H4 (cell line): Measurements from ENCODE around the gene ISLR. TPM values are rescaled to one million over a fixed set of nuclear protein-coding genes. Genes with fewer than 3 reads are reported as not detected.
A peak's percentile ranks its signal among the peaks of the same experiment; 100 is the strongest.
"Not testable (repeated sequence)": the region's sequence is repeated elsewhere in the genome, so short reads cannot be mapped to it uniquely, and the experiment has no call there.

ENCODE experiments used
- DNase-seq: peaks from one replicate; pipeline ENCODE4 v3.0.0-alpha.2; 2015; ENCODE audit warnings: low spot score
- total RNA-seq: library from RNA; depleted of rRNA; stranded (reverse); fragments of >200 nt; shearing (Covaris generic); gene quantifications from 2 replicates; pipeline ENCODE4 v1.2.3, GENCODE V29; 2014

Gene ISLR
- total RNA-seq, 1 experiment from 2014 or later = 0.06 TPM

DNA sequence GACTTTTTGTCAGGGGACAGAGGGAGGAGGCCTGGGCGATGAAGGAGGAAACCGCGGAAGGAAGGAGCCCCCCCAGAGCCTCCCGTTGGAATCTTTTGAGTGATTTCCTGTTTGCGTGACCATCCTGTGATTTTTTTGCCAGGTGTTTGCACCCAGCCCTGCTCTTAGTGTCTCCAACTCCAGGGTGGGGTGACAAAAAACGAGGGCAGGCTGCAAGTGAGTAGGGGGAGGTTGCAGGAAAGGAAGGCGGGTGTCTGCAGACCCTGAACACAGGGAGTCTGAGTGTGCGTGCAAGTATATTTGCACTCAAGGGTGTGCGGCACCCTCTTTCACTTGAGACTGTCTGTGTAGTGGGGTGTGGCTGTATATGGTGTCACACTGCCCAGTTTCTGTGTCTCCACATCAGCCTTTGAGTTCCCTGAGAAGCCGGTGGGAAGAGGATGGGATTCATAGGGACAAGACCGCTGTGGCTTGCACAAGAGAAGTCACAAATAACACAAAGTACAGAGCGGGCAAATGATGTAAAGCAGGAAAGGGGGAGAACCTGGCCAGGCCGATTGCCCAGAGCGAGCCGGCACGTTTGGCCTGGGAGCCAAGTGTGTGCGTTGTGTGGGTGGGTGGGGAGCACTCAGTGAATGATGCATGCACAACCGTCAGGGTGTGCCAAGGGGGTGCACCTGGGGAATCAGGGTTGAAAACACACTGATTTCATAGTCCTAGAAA, 36.5 kb upstream of the ISLR start:
- DNase-seq = no peak

DNA sequence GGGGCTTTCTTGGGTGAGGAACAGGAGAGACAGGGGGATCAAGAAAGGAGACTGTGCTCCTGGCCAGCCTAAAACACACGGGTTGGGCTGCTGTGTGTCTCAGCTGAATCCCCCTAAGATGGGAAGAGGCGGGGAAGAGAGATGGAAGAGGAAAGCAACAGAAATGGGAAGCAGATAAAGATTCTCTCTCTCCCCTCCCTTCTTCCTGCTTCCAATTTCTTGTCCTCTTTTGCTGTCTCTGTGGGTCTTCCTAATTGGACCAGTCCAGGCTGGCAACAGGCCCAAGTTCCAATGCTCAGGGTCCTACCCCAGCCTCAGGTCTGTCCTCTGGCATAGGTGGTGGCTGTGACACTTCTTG, 36.0 kb upstream of the ISLR start:
- no peak for DNase-seq

DNA sequence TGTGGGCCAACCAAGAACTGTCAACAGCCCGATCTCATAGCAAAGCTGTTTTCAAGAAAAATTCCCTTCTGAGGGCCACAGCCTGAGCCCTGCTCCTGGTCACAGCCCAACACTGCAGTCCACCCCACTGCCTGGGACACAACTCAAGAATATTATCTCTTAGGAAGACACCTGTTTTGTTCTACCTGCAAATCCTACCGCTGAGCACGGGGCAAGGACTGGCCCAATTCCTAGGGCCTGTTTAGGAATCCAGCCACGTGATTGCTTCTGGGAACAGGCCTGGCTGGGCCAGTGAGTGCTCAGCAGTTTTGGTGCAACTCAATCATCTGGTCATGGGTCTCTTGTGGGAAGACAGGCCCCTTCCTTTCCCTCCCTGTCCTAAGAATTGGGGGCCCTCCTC, 34.9 kb upstream of the ISLR start:
- DNase-seq = no peak

- DNase-seq = no peak
Observed at GRCh38 chr15:74141591-74141990, 31.9 kb upstream of the ISLR start.

DNA sequence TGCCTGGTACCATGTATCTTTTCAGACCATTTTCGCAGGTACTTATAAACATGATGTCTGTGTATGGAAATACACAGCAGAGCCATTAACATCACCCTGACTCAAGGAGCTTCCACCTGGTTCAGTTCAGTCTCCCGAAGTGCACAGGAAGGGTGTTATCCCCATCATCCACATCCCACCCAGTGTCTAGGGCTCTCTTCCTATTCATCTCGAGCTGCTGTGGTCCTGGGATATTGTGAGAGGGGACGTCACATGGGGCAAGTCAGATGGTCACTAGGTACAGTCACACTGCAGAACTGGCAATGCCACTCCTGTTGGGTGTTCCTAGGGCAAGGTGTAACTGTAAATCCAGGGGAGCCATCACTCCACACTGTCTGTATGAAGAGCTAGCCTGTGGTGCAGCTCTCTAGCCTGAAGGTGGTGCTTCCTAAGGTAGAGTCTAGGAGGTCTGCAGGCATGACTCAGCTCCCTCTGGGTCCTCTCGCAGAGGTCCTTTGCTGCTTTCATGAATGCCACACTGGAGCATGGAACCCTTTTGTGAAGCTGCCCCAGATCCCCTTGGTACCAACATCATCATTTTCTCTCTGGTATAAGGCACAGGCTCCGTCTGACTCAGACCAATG, 29.2 kb upstream of the ISLR start:
- DNase-seq = peak; percentile 65

DNA sequence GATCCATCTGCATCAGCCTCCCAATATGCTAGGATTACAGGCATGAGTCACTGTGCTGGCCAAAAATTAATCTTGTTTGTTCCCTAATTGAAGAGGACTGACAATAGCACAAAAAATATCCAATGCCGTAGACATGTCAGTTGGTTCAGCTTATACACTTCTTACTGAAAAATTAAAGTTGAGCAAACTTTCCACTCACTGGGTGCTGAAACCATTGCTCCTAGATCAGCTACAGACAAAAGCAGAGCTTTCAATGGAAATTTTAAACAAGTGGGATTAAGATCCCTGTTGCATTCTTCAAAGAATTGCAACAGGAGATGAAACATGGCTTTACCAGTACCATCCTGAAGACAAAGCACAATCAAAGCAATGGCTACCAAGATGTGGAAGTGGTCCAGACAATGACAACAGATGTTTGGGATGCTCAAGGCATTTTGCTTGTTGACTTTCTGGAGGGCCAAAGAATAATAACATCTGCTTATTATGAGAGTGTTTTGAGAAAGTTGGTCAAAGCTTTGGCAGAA, 27.2 kb upstream of the ISLR start:
- no peak for DNase-seq

DNA sequence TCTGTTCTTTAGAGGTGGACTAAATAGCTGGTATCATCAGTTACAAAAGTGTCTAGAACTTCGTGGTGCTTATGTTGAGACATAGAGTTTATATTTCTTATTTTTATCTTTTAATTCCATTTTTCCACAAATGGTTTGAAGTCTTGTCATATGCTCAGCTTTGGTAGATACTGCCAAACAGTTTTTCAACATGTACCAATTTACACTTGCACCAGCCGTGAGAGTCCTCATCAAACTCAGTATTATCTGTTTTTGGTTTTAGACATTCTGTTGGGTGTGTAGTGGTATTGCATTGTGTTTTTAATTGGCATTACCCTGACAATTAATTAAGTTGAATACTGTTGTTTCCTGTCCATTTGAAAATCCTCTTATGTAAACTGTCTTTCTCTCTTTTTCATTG, 26.5 kb upstream of the ISLR start:
- DNase-seq = no peak

DNA sequence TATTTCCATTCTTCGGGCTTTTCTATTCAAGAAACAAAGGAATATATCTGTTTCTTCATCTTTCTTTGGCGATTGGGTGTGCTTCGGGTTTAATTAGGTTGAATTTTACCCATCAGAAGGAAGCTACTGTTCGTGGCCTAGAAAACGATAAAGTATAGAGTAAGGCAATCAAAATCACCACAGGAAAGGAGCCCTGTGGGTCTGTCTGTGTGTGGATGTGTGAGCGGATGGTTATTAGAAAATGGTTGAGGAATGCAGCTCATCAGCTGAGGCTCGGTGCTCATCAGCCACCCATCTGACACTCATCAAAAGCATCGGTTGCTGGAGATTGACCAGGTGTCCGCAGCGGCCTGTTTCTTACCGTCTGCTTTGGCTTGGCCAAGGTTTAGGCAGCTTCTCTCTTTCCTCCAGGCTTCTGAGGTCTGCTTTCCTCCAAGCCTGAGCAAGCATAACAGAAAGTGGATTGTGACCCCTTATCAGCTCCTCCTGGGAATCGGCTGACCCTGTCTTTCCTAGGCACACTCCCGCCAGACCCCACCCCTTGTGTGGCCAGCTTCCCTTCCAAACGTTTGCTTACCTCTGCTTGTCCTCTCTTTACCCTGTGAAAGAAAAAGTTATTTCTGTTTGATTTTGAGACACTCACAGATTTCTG, 17.6 kb upstream of the ISLR start:
- no peak for DNase-seq

DNA sequence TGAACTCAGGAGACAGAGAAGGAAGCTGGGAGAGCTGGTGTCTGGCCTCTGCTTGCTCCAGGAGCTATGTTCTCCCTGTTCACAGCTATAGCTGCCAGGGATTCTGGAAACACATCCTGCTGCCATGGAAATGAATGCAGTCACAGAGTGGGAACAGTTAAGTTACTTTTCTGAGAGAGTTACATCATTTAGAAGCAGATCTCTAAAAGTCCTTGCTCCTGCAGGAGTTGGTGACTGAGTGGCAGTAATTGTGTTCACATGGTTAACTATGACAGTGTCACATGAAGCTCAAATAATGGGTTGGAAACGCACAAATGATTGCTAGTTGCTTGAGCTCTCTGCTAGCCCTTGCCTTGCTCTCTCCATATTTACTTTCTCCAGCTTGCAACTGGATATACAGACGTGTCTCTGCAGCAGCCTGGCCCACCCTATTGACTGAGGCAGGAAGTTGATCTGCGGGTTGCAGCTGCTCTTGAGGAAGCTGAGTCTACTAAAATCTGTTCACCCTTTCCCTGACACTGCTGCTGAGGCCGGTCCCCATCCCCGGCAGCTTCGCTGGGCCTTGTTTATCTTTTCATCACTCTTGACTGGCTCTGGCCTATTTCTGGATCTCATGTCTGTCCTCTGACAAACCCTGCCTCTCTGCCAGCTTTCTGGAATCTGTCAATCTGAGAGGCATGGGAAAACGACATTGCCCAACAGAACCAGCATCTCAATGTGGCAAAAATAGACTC, 16.7 kb upstream of the ISLR start:
- no peak for DNase-seq

DNA sequence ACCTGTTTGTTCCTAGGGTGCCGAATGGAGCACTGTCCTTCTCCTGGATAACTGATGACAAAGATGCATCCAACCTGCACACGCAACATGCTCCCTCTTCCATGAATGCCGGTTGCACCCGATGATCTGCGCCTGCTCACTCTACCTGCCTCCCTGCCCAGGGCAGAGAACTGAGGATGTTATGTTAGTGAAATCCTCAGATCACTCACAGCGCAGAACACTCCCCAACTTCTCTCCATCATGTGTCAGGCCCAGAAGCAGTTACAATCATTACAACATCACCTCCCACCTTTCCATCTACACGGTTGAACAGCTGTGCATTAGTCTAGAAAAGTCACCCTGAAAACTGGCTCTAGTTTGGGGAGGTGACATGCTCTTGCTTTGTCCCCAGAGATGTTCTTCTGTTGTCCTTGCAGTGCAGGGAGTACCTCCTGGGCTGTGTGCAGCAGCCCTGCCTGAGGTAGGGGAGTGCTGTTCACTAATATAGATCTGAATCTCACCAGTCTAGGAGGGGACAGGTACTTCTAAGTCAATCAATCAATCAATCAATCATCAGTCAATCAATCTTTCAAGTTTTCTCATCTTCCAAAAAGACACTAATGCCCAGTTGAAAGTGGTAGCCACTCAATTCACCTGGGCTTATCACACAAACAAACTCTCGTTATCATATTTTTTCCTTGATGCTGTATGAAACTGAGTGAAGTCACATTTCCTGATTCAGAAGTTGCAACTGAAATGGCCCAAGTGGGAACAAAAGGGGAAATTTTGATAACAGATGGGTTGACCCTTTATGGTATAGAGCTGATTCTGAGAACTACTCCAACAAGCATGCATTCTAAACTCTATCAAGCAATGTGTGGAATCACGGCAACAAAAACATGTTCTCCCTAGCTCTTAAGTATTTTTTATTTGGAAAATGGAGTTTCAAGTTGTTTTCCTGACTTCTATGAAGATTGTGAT, 15.4 kb upstream of the ISLR start:
- no peak for DNase-seq

DNA sequence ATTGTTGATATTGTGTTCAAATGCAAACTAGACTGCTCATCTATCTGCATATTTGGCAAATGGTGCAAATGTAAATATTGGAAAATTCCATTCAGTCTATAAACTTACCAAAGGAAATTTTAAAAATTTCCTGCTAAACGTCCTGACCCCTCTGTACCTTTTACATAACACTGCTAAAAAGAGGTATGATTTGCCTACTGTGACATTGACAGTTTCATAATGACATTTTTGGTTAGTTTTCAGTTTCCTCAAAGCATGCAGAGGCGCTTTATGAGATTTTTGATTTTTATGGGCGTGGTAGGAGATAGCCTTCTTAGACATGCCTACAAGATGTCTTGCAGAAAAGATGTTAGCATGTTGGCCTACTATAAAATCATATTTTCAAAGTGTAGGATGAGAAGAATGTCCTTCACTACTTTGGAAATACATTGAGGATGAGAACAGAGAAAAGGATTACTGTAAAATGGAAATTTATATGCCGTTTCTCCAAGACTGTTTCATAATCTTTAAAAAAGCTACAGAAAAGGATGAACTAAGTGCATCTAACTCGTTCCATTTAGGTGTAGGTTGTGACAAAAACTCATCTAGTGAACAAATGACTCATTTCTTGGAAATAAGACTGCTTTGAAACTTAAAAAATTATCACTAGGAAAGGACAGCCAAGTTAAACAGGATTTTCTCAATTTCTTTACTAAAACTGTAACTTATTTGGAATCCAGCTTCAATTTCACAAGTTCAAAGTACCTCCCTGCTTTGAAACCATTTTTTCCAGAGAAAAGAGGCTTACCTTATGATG, 14.5 kb upstream of the ISLR start:
- DNase-seq = no peak

- DNase-seq = no peak
Observed at GRCh38 chr15:74159773-74160172, 13.7 kb upstream of the ISLR start.

GRCh38 chr15:74160390-74160789, 13.1 kb upstream of the ISLR start:
- not testable (repeated sequence) for DNase-seq

DNA sequence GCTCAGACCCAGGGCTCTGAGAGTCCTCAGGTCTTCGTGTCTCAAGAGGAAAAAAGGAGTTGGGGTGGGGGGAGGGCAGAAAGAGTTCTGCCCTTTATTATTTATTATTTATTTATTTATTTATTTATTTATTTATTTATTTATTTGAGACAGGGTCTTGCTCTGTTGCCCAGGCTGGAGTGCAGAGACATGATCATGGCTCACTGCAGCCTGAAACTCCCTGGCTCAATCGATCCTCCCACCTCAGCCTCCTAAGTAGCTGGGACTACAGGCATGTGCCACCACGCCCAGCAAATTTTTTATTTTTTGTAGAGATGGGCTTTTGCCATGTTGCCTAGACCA, 11.3 kb upstream of the ISLR start:
- DNase-seq = not testable (repeated sequence)

GRCh38 chr15:74165461-74165860, 8.0 kb upstream of the ISLR start:
- DNase-seq = no peak

- no peak for DNase-seq
Observed at GRCh38 chr15:74167891-74168331, 5.6 kb upstream of the ISLR start.

DNA sequence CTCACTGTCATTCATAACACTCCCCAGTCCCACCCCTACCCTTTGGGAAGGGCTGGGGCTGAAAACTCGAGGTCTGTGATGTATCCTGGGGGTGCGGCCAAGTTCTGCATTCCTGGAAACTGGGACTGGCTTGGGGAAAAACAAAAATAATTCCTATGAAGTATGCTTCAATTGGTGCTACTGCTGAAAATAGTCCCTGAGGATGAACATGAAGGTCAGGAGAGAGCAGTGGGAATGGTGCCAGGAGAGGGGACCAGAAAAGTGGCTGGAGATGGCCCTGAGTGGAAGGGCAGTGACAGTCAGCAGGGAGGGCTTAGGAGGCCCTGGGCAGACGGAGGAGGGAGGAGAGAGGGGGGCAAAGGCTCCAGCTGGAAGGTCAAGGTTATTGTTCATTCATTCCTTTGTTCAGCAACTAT, 4.8 kb upstream of the ISLR start:
- no peak for DNase-seq

DNA sequence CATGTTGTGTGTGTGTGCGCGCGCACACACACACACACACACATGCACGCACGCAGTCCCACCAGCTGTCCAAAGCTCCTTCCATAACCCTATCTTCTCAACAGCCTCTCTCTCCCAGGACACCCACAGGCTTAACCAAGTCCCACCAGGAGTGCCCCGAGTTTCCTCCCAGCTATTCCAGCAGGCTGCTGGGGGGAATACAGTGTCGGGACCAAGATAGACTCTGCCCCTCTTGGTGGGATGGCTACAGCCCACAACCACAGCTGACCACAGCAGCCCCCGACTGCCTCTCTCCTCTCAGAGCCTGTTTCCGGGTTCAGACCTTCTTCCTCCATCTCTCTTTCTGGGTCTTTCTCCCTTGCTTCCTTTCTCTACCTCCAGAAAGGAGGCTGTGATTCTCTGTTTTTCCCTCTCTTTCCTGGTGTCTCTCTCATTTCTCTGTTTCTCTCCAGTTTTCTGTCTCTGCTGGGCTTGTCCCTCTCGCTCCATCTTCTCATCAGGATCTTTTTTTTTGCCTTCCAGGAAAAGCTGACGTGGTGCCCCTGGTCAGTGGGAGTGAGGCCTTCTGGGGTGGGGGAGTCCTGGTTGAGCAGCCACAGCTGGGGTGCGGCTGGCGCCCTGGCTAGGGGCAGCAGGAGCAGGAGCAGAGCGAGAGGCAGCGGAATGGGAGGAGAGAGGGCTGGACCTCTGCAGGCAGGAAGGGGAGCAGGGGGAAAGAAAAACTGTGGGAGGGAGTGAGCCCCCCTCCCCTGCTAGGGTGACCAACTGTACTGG, 3.3 kb upstream of the ISLR start:
- DNase-seq = no peak

DNA sequence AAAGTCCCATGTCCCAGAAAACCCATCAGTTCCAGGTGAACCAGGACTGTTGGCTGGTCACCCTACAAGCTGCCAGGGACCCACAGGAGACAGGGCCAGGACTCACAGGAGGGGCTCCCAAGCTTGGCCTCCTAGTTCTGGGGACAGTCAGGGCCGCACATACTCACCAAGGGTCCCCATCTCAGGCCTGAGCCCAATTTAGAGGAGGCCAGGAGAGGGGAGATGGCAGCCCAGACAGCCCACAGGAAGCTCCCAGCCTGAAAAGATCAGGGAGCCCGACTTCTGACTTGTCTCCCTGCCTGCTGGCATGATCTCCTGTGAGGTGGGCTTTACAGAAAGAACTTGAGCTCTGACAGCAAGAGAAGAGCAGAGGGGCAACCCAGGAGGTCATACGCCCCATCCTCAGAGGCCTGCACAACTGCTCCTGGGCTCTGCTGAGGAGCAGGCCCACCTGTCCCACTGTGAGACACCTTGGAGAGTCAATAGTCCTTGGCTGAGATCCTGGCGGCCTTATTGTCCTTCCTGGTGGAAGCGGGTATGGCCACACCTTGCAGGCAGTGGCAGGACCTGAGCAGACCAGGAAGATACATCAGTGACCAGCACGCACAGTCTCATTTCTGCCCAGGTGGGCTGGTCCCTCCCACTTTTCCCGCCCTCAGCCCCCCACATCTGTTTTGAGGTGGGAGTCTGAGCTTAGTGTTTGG, 2.5 kb upstream of the ISLR start:
- DNase-seq = no peak
